ENCODE results near the gene GABPB2.

GABPB2 gene

DNA sequence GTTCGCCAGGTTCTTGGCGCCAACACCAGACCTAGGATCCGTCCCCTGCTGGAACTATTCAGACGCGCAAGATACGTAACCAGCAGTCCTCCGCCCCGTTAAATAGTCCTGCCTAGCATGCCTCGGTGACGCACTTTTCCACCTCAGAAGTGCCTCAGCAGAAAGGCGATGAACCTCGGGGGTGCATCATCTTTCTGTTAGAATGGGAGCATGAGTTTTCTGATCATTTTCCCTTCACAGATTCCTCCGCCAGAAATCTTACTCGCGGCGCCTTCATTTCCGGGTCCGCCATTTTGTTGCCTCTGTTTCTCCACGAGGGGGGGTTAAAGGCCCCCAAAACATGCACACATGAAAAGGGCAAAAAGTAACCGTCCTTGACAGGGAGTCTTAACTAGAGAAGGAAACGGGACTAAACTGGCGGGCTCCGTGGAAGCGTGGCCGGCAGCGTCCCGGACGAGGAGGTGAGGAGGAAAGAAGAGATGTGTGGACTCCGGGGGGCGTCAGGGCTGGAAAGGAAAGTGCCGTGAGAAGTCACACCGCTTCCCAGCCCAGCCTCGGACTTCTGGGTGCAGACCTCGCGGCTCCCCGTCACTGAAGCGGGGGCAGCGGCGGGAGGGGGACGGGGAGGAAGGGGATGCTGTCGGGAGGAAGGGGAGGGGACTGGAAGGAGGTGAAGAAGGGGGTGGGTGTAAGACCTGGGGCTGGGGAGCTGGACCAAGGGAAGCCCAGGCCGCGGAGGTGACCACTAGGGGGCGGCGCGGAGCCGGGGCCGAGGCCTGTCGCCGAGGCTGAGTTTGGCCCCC lies at the start of gene GABPB2:
TSS of gene GABPB2 (plus strand) at position 288 of the 803 bp plus-strand sequence. CDS start 17,429 bp downstream, outside the sequence.
- DNase-seq (ENCODE audit: low spot score) = peak; percentile 96

- DNase-seq (ENCODE audit: low spot score) = no peak
Observed at GRCh38 chr1:151024540-151025146, 45.9 kb upstream of the GABPB2 start.

GRCh38 chr1:151026460-151026859 lies 44.1 kb upstream of the GABPB2 start:
- DNase-seq (ENCODE audit: low spot score) = no peak

DNA sequence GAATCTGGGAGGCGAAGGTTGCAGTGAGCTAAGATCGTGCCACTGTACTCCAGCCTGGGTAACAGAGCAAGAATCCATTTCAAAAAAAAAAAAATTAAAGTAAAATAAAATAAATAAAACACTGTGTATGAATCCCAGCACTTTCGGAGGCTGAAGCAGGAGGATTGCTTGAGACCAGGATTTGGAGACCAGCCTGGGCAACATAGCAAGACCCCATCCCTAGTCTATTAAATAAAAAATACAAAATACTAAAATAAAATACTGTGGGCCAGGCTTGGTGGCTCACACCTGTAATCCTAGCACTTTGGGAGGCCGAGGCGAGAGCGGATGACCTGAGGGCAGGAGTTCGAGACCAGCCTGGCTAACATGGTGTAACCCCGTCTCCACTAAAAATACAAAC lies 38.4 kb upstream of the GABPB2 start:
- no peak for DNase-seq (ENCODE audit: low spot score)

- DNase-seq (ENCODE audit: low spot score) = no peak
Observed at GRCh38 chr1:151035167-151035566, 35.4 kb upstream of the GABPB2 start.

GRCh38 chr1:151036356-151036755 lies 34.2 kb upstream of the GABPB2 start, which contains the start of gene BNIPL:
BNIPL (plus strand) TSS chr1:151036586; CDS start chr1:151036726, 140 bp downstream.
- DNase-seq (ENCODE audit: low spot score) = no peak

DNA sequence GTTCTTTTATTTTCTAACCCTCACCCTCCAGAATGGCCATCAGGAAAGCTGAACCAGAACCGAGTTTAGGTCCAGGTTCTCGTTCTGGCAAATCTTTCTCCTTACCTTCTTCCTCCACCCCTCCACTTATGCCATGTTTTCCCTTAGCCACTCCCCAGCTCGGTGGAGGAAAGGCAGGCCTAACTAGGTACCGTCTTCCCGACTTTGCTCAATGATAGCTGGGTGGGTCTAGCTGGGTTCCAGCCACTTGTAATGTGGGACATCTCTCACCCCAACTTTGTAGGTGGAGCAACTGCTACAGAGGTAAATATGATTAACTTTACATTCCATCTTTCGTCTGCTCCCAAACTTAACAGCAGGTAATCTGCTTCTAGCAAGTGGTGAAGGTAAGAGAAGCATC lies 33.5 kb upstream of the GABPB2 start:
- DNase-seq (ENCODE audit: low spot score) = no peak

GRCh38 chr1:151039521-151039920 lies 31.0 kb upstream of the GABPB2 start:
- no peak for DNase-seq (ENCODE audit: low spot score)

DNA sequence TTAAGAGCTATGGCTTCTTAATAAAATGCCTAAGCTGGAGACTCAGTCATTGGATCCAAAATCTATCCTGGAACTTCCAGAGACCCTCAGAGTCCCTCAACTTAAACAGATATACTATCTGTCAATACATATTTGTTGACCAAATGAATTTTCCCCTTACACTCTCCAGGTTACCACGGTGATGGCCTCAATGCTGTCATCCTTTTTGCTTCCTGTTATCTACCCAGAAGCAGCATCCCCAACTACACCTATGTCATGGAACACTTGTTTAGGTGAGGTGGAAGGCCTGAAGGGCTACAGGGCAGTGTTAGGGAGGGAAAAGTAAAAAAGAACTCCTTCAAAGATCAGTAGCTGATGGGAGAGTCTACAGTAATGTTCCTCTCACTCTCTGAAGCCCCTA lies 27.4 kb upstream of the GABPB2 start:
- DNase-seq (ENCODE audit: low spot score) = no peak

- peak; percentile 87 for DNase-seq (ENCODE audit: low spot score)
Observed at GRCh38 chr1:151047591-151047924, 23.0 kb upstream of the GABPB2 start, which contains the start of gene C1orf56. C1orf56 (plus strand) TSS chr1:151047751; CDS start chr1:151047848, 97 bp downstream.

- DNase-seq (ENCODE audit: low spot score) = peak; percentile 76
Observed at GRCh38 chr1:151047925-151048644, 22.5 kb upstream of the GABPB2 start.

GRCh38 chr1:151048645-151049032 lies 21.9 kb upstream of the GABPB2 start:
- no peak for DNase-seq (ENCODE audit: low spot score)

- DNase-seq (ENCODE audit: low spot score) = no peak
Observed at GRCh38 chr1:151049458-151049857, 21.1 kb upstream of the GABPB2 start.

- DNase-seq (ENCODE audit: low spot score) = no peak
Observed at GRCh38 chr1:151050051-151050688, 20.4 kb upstream of the GABPB2 start.

DNA sequence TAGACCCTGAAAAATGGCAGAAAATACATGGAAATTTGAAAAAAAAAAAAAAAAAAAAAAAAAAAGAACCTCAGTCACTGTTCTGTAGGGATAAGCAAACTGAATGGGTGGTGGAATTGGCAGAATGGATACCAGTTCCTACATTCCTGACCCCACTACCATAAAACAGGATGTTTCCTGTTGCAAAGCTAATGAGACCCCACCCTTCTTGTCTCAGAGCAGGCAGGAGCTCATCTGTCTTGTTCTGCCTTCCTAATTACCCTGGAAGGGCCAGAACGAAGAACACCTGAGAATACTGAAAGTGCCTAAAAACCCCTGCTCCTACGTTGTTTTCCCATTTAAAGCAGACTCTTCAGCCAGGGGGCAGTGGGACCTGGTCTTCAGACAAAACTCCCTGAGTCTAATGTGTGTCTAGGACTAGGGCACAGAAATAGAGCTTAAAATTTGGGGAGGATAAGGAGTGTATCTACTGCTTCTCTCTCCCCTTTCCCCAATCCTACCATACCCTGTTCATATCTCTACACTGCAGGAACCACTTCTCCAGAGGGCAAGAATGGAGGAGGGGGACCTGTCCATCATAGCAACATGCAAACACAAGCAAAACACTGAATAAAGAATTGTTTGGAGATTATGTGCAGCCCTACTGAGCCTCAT lies 19.1 kb upstream of the GABPB2 start:
- DNase-seq (ENCODE audit: low spot score) = no peak

DNA sequence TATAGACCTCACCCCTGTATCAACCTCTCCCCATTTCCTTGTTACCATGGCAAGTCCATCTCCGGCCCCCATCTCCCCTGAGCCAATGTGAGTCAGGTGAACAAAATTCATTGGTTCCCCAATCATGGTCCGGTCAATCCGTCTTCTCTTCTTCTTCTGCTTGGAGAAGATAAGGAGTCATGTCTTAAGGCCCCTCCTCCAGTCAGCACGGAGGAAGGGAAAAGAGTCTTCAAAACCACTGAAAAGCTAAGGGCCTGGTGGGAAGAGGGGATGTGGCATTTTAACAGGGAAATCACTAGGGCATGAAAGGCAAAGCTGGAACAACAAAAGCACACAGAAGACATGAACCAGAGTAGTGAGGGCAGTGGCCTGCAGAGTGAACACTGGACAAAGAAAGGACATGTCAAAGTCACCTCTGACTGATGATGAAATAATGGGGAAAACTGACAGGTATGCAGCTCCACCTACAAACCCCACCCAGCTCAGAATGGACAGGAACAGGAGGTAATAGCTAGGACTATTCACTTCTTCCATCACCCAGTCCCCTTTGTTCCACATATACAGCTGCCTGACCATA lies 15.5 kb upstream of the GABPB2 start:
- no peak for DNase-seq (ENCODE audit: low spot score)

GRCh38 chr1:151055581-151055980 lies 15.0 kb upstream of the GABPB2 start:
- DNase-seq (ENCODE audit: low spot score) = no peak

DNA sequence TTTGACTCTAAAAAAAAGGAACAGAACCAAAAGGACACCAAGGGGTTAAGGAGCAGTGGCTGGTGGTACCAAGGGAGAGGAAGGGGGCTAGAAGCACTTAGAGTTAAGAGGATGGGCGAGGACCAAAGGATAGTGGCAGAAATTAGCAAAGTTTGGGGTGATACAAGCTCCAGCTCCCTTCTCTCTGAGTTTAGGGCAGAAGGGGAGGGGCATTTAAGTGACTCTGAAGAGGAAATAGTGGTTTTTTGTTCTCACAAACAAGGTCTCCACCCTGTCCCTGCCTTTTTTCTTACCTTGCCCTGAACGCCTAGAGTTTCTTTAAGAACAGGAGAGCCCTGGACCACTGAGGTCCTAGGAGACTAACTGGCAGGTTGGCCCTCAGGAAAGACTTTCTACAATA lies 14.4 kb upstream of the GABPB2 start:
- DNase-seq (ENCODE audit: low spot score) = no peak

- peak; percentile 73 for DNase-seq (ENCODE audit: low spot score)
Observed at GRCh38 chr1:151058692-151059091, 11.9 kb upstream of the GABPB2 start.

DNA sequence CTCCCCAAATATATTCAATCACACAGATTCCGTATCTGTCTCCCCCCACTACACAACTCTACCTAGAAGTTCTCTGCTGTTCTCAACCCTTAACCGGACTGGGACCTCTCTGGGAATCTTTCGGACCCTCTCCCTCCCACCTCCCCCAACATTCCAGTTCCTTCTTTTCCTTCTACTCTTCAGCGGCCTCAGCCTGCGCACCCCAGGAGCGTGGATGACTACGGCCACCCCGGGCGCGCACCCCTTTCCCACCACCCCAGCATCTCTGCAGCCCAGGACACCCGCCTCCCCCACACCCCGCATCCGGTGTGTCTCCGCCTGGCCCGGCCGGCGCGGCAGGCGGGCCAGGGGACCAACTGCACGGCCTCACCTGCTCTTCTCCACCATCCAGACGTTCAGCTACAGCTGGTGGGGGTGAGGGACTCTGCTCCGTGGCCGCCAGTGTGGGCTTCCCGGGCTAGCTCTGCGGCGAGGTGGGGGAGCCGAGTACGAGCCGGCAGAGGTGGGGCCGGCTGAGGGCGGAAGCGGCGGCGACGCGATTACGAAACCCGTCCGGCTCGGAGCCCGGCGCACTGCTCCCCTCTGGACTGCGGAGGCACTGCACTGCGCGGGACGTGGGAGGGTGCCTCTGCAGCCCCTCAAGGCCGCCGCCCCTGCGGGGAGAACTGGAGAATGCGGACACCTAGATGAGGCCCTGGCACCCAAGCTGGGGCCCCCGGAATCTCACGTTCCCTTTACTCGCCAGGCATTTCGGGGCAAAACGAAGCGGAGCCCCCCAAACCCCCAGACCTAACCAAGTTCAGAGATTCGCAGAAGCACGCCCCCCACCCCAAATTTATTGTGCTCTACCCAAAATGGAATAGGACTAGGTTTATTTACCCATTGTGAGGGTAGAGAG lies 11.2 kb upstream of the GABPB2 start, which contains the start of gene CDC42SE1:
TSS of gene CDC42SE1 (minus strand) at position 514 of the 898 bp plus-strand sequence. CDS start 3,892 bp downstream, outside the sequence.
- DNase-seq (ENCODE audit: low spot score) = peak; percentile 92
